Activated CD8-positive, alpha-beta memory T cell treated with anti-CD3 and anti-CD28 coated beads for 36 hours (primary cell): Measurements from ENCODE around the gene DUS1L. TPM values are rescaled to one million over a fixed set of nuclear protein-coding genes. Genes with fewer than 3 reads are reported as not detected.

Experiments used
- CTCF ChIA-PET: fragments of 350-600 bp; sonication (Branson Sonifier 250); formaldehyde crosslinking; loops from one replicate; lab custom pipeline; 2021; ENCODE audit warnings: antibody characterized with exemption; lab: Charles Lee
- POLR2A ChIA-PET: fragments of 350-600 bp; sonication (Branson Sonifier 250); formaldehyde crosslinking; loops from one replicate; lab custom pipeline; 2021; ENCODE audit warnings: antibody characterized with exemption; lab: Charles Lee
- total RNA-seq, 2 experiments: library from RNA; stranded (reverse); gene quantifications; one replicate each; pipeline ENCODE4 v1.2.3, GENCODE V29; 2021

DUS1L gene
- total RNA-seq, 2 experiments from 2014 or later = 187 to 195 TPM

- POLR2A ChIA-PET = no interaction called here
- CTCF ChIA-PET = interaction anchor here (0.6 to 1.5 kb wide), 2 partner anchors 18 to 26 kb away, joined by 3 to 4 read pairs; no protein-coding TSS in a partner anchor
Observed at GRCh38 chr17:82103553-82104451, 38.2 kb upstream of the DUS1L start.

- CTCF ChIA-PET = no interaction called here
Observed at GRCh38 chr17:82101767-82102679, 36.4 kb upstream of the DUS1L start.

GRCh38 chr17:82101301-82101715 lies 35.7 kb upstream of the DUS1L start:
- POLR2A ChIA-PET = no interaction called here
- CTCF ChIA-PET = no interaction called here

More at GRCh38 chr17:82101767-82102679, 36.4 kb upstream of the DUS1L start:
- POLR2A ChIA-PET = interaction anchor here (0.6 to 0.7 kb wide), 2 partner anchors 9 kb away, joined by 3 to 11 read pairs; no protein-coding TSS in a partner anchor

GRCh38 chr17:82100502-82101298 lies 35.1 kb upstream of the DUS1L start:
- ChIA-PET CTCF (interaction anchor here (1.0 kb wide), 1 partner anchor 81 kb away, joined by 3 read pairs; no protein-coding TSS in a partner anchor), POLR2A (interaction anchor here (0.7 kb wide), 1 partner anchor 63 kb away, joined by 3 read pairs; the partner anchor contains the start of gene DCXR)

GRCh38 chr17:82098939-82099763 lies 33.5 kb upstream of the DUS1L start:
- ChIA-PET CTCF (interaction anchor here (0.7 to 1.9 kb wide), 8 partner anchors 9 to 140 kb away, joined by 3 to 9 read pairs (median 3); no protein-coding TSS in a partner anchor), POLR2A (interaction anchor here (0.6 to 1.0 kb wide), 9 partner anchors 34 to 311 kb away, joined by 3 to 8 read pairs (median 3); partner anchors contain the start of genes CENPX, DCXR and LRRC45)

- POLR2A ChIA-PET = interaction anchor here (0.6 to 1.0 kb wide), 10 partner anchors 8 to 341 kb away, joined by 3 to 8 read pairs (median 3); partner anchors contain the start of genes CENPX, DCXR and LRRC45
- CTCF ChIA-PET = interaction anchor here (0.7 to 1.9 kb wide), 9 partner anchors 10 to 139 kb away, joined by 3 to 9 read pairs (median 3); no protein-coding TSS in a partner anchor
Observed at GRCh38 chr17:82098169-82098938, 32.8 kb upstream of the DUS1L start, which contains the start of gene FASN. Gene FASN (minus strand): TSS chr17:82098236. CDS start chr17:82096445, 1,791 bp downstream.

GRCh38 chr17:82097919-82098168 lies 32.2 kb upstream of the DUS1L start:
- POLR2A ChIA-PET = interaction anchor here (1.0 kb wide), 1 partner anchor 9 kb away, joined by 3 read pairs; no protein-coding TSS in a partner anchor
- CTCF ChIA-PET = interaction anchor here (0.8 to 1.5 kb wide), 3 partner anchors 44 to 78 kb away, joined by 3 read pairs; no protein-coding TSS in a partner anchor

GRCh38 chr17:82097184-82097918 lies 31.7 kb upstream of the DUS1L start:
- ChIA-PET CTCF (interaction anchor here (0.8 to 1.5 kb wide), 3 partner anchors 43 to 78 kb away, joined by 3 read pairs; no protein-coding TSS in a partner anchor), POLR2A (interaction anchor here (1.0 to 1.8 kb wide), 2 partner anchors 9 kb away, joined by 3 to 7 read pairs; no protein-coding TSS in a partner anchor)

GRCh38 chr17:82096709-82097183 lies 31.1 kb upstream of the DUS1L start:
- ChIA-PET CTCF (no interaction called here), POLR2A (interaction anchor here (0.7 to 1.8 kb wide), 2 partner anchors 10 to 14 kb away, joined by 3 to 7 read pairs; no protein-coding TSS in a partner anchor)

- ChIA-PET POLR2A (interaction anchor here (0.7 to 1.8 kb wide), 2 partner anchors 10 to 13 kb away, joined by 3 to 7 read pairs; no protein-coding TSS in a partner anchor), CTCF (interaction anchor here (1.7 kb wide), 1 partner anchor 10 kb away, joined by 3 read pairs; no protein-coding TSS in a partner anchor)
Observed at GRCh38 chr17:82095777-82096708, 30.4 kb upstream of the DUS1L start.

- CTCF ChIA-PET = interaction anchor here (1.7 kb wide), 1 partner anchor 11 kb away, joined by 3 read pairs; no protein-coding TSS in a partner anchor
- POLR2A ChIA-PET = no interaction called here
Observed at GRCh38 chr17:82094931-82095776, 29.6 kb upstream of the DUS1L start.

GRCh38 chr17:82092995-82093751 lies 27.6 kb upstream of the DUS1L start:
- ChIA-PET CTCF (interaction anchor here (0.7 kb wide), 1 partner anchor 13 kb away, joined by 3 read pairs; no protein-coding TSS in a partner anchor), POLR2A (interaction anchor here (0.6 kb wide), 1 partner anchor 9 kb away, joined by 3 read pairs; no protein-coding TSS in a partner anchor)
